Heart left ventricle (tissue), 13 donors: ENCODE data around the gene MVP.

ENCODE experiments used
- CTCF ChIP-seq, 12 donors: fragments of 200-600 bp; sonication (generic) in 4 of 12; IDR thresholded peaks; one replicate each; pipeline versions ENCODE4 v1.5.0 to v1.8.0; 2018 to 2022; ENCODE audit warnings: antibody characterized with exemption in 12 of 12, mild to moderate bottlenecking in 5 of 12
- POLR2A ChIP-seq, 2 donors: fragments of 450-650 bp; IDR thresholded peaks; one replicate each; pipeline ENCODE4 v1.6.1; 2017; ENCODE audit warnings: antibody characterized with exemption in 2 of 2, mild to moderate bottlenecking in 2 of 2, moderate library complexity in 2 of 2
- donor health status: ischemic (EF 13 %, LVEDD 7.1; RV severe dilation, severe dysfunction).
- donor health status: DM: no; HTN: yes; CAD: no.
- donor health status: DM: no; HTN: no; CAD: no.
- donor health status: ischemic (EF 25% LVEDD 6.9; RV normal size, moderate dysfunction).
- donor health status: ischemic (EF 25% LVEDD 5.7; RV mildly dilated, moderate dysfunction).
- donor health status: ischemic (EF 35%, LVEDD 5.7; RV mildly dilated, moderate dysfunction).
- donor health status: nonischemic (EF 11% LVEDD 7.7; RV severe dilation, severe dysfunction).
- donor health status: DM: yes; HTN: yes; CAD: no.
- donor health status: PGD.
- donor health status: ischemic (EF 29% LVEDD 5.4; RV normal size, mild dysfunction).
- donor health status: nonischemic (EF 23%, LVEDD 6.1; RV moderate dilation, normal function).

GRCh38 chr16:29810699-29811169 lies 9.5 kb upstream of the MVP start:
- TF ChIP-seq CTCF (IDR thresholded peaks at IDR 0.05) (no peak), POLR2A (IDR thresholded peaks at IDR 0.05) (no peak)
